Activated B cell treated with CpG ODN at 0.5 μM for 24 hours (primary cell): Measurements from ENCODE around the gene HPSE2. TPM values are rescaled to one million over a fixed set of nuclear protein-coding genes. Genes with fewer than 3 reads are reported as not detected.
"Not testable (repeated sequence)": the region's sequence is repeated elsewhere in the genome, so short reads cannot be mapped to it uniquely, and the experiment has no call there.

ENCODE experiments used
- ATAC-seq: fragments of 200-7000 bp; cut with Tn5 transposase; one replicate; pipeline ENCODE4 v1.10.0; 2021; ENCODE audit warnings: low read depth, mild to moderate bottlenecking, moderate library complexity
- CTCF ChIA-PET: fragments of 350-600 bp; sonication (Branson Sonifier 250); formaldehyde crosslinking; loops from one replicate; lab custom pipeline; 2021; ENCODE audit warnings: antibody characterized with exemption; lab: Charles Lee
- POLR2A ChIA-PET: fragments of 350-600 bp; sonication (Branson Sonifier 250); formaldehyde crosslinking; loops from one replicate; lab custom pipeline; 2021; ENCODE audit warnings: antibody characterized with exemption; lab: Charles Lee
- DNase-seq: peaks from one replicate; pipeline ENCODE4 v3.0.0; 2022
- H3K27ac Mint-ChIP-seq: one replicate; pipeline ENCODE4 v1.8.0; 2020; ENCODE audit warnings: mixed read lengths
- H3K27me3 Mint-ChIP-seq: one replicate; pipeline ENCODE4 v1.8.0; 2021; ENCODE audit warnings: mixed read lengths
- H3K36me3 Mint-ChIP-seq: one replicate; pipeline ENCODE4 v1.8.0; 2021; ENCODE audit warnings: low read depth, mixed read lengths
- H3K4me1 Mint-ChIP-seq: one replicate; pipeline ENCODE4 v1.8.0; 2021; ENCODE audit warnings: mixed read lengths
- H3K4me3 Mint-ChIP-seq: one replicate; pipeline ENCODE4 v1.8.0; 2020; ENCODE audit warnings: mild to moderate bottlenecking, mixed read lengths
- H3K9me3 Mint-ChIP-seq: one replicate; pipeline ENCODE4 v1.8.0; 2020; ENCODE audit warnings: mixed read lengths
- CTCF ChIP-seq: fragments of 200-600 bp; IDR thresholded peaks from one replicate; pipeline ENCODE4 v1.8.0; 2022; ENCODE audit warnings: antibody characterized with exemption, mild to moderate bottlenecking
- intact Hi-C: fragments of 100-400 bp; cut with micrococcal nuclease; formaldehyde crosslinking; loops from one replicate; pipeline ENCODE4 v1.15.1; 2024
- total RNA-seq: library from RNA; stranded (reverse); gene quantifications from 2 replicates; pipeline ENCODE4 v1.2.3, GENCODE V29; 2022

Gene HPSE2
- total RNA-seq, 1 donor from 2014 or later: not detected

DNA sequence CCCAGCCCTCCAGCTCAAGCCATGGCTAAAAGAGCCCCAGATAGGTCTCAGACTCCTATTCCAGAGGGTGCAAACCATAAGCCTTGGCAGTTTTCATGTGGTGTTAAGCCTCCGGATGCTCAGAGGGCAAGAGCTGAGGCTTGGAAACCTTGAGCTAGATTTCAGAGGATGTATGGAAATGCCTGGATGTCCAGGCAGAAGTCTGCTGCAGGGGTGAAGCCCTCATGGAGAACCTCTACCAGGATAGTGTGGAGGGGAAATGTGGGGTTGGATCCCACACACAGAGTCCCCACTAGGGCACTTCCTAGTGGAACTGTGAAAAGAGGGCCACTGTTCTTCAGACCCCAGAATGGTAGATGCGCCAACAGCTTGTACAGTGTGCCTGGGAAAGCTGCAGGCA lies 13.2 kb upstream of the HPSE2 start:
- ChIA-PET CTCF (interaction anchor here (2.2 kb wide), 1 partner anchor 782 kb away, joined by 9 read pairs; no protein-coding TSS in a partner anchor), POLR2A (no interaction called here)
- H3K9me3 Mint-ChIP-seq: peaks cover 18% of the 10 kb centered on the region
- TF ChIP-seq CTCF: no peak
- intact Hi-C loops: loop anchor here (5.0 kb wide), 2 partner anchors 392 to 457 kb away; no protein-coding TSS in a partner anchor
- no peak for DNase-seq
- peaks cover 17% of the 10 kb centered on the region for H3K27me3 Mint-ChIP-seq
- no peak for ATAC-seq
- no peaks in the 10 kb centered on the region for H3K4me1 Mint-ChIP-seq
- no peak overlapping the region for H3K4me3 Mint-ChIP-seq
- H3K27ac Mint-ChIP-seq: no peak overlapping the region
- no peaks in the 10 kb centered on the region for H3K36me3 Mint-ChIP-seq

DNA sequence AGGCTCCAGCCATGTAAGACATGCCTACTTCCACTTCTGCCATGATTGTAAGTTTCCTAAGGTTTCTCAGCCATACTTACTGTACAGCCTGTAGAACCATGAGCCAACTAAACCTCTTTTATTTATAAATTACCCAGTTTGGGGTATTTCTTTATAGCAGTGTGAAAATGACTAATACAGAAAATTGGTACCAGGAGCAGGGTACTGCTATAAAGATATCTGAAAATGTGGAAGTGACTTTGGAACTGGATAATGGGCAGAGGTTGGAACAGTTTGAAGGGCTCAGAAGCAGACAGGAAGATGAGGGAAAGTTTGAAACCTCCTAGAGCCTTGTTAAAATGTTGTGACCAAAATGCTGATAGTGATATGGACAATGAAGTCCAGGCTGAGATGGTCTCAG lies 12.2 kb upstream of the HPSE2 start:
- H3K27me3 Mint-ChIP-seq: peaks cover 17% of the 10 kb centered on the region
- H3K36me3 Mint-ChIP-seq, H3K4me3 Mint-ChIP-seq, H3K4me1 Mint-ChIP-seq, H3K27ac Mint-ChIP-seq, POLR2A ChIA-PET, ATAC-seq, DNase-seq: not testable (repeated sequence)
- intact Hi-C loops: loop anchor here (5.0 kb wide), 2 partner anchors 391 to 456 kb away; no protein-coding TSS in a partner anchor
- CTCF ChIA-PET: interaction anchor here (1.6 to 2.2 kb wide), 3 partner anchors 500 to 781 kb away, joined by 7 to 86 read pairs (median 9); no protein-coding TSS in a partner anchor
- H3K9me3 Mint-ChIP-seq: peaks cover 15% of the 10 kb centered on the region

GRCh38 chr10:99236627-99237309 lies 1.1 kb upstream of the HPSE2 start:
- CTCF ChIA-PET: no interaction called here
- Mint-ChIP-seq H3K9me3 (peaks cover 3% of the 10 kb centered on the region), H3K4me3 (no peak overlapping the region), H3K36me3 (no peaks in the 10 kb centered on the region), H3K27ac (no peak overlapping the region), H3K27me3 (peaks cover 50% of the 10 kb centered on the region), H3K4me1 (peaks cover 32% of the 10 kb centered on the region)
- ATAC-seq: no peak
- POLR2A ChIA-PET: no interaction called here
- no peak for TF ChIP-seq CTCF
- intact Hi-C loops: no loop called here
- DNase-seq: no peak

- POLR2A ChIA-PET: interaction anchor here (0.7 kb wide), 1 partner anchor 375 kb away, joined by 3 read pairs; no protein-coding TSS in a partner anchor
- H3K27me3 Mint-ChIP-seq: peaks cover 55% of the 10 kb centered on the region
- no peak for ATAC-seq
- H3K36me3 Mint-ChIP-seq: no peaks in the 10 kb centered on the region
- H3K4me3 Mint-ChIP-seq: no peak overlapping the region
- intact Hi-C loops: loop anchor here (1.0 to 5.0 kb wide), 2 partner anchors 302 to 789 kb away; partner anchors contain the start of gene HPS1
- H3K9me3 Mint-ChIP-seq: peaks cover 7% of the 10 kb centered on the region
- no peak overlapping the region for H3K27ac Mint-ChIP-seq
- H3K4me1 Mint-ChIP-seq: peaks cover 32% of the 10 kb centered on the region
- TF ChIP-seq CTCF: no peak
- no peak for DNase-seq
- CTCF ChIA-PET: interaction anchor here (1.6 kb wide), 1 partner anchor 768 kb away, joined by 8 read pairs; no protein-coding TSS in a partner anchor
Measured at GRCh38 chr10:99234791-99235657, 628 bp downstream of the HPSE2 start.

DNA sequence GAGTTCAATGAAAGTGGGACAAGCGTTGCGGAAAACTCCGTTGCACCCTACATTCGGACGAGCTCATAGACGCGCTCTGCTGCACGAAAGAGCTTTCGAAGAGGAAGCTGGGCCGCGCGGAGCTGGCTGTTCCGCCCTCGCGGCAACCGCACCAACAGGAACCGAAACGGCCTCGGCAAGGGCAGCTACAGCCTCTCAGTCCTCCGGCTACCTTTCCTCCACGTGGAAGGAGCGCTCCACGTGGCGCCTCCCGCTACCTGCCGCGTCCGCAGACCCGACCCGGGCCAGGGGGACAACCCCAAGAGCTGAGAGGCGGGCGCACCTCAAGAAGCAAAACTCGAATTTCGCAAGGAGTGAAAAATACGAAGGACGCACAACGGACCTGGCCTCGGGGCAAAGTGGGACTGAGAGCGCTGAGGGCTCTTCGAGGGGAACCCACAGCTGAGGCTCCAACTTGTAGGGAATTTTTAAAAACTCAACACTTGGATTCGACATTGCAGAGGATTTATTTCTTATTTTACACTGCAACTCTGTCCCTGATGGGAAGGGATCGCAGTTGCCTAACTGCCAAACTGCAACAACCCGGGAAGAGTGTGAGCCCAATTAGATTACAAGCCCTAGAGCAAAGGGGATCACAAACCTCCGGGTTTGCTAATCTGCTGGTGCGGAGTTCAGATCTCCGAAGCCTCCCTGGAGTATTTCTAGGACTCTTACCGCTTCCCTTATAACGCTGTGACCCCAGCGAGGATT lies 1.4 kb downstream of the HPSE2 start:
- TF ChIP-seq CTCF: no peak
- Mint-ChIP-seq H3K4me3 (peak overlapping the region; percentile 52), H3K36me3 (no peaks in the 10 kb centered on the region), H3K27ac (peak overlapping the region; percentile 24), H3K4me1 (peaks cover 32% of the 10 kb centered on the region), H3K9me3 (peaks cover 7% of the 10 kb centered on the region), H3K27me3 (peaks cover 63% of the 10 kb centered on the region)
- DNase-seq (peak; percentile 65), ATAC-seq (peak; percentile 94)
- ChIA-PET POLR2A (interaction anchor here (0.7 kb wide), 1 partner anchor 376 kb away, joined by 3 read pairs; no protein-coding TSS in a partner anchor), CTCF (interaction anchor here (1.4 to 1.6 kb wide), 3 partner anchors 13 to 767 kb away, joined by 3 to 8 read pairs (median 6); no protein-coding TSS in a partner anchor)
- intact Hi-C loops: loop anchor here (1.0 to 5.0 kb wide), 2 partner anchors 303 to 788 kb away; partner anchors contain the start of gene HPS1
